Kidney (tissue), 14 donors: Measurements from ENCODE around the gene SH3PXD2A. TPM values are rescaled to one million over a fixed set of nuclear protein-coding genes. Genes with fewer than 3 reads are reported as not detected.

Experiments
- DNase-seq, 5 donors: peaks; one replicate each; pipeline ENCODE4 v3.0.0-alpha.2; 2013 to 2020
- FAIRE-seq: peaks from 2 replicates; lab custom pipeline; 2012; peaks lifted over from hg19 to GRCh38; lab: Jason Lieb, UNC
- H3K27ac ChIP-seq, 2 donors: one replicate each; pipeline ENCODE4 v1.7.0; 2013; ENCODE audit warnings: low read depth in 2 of 2, low read length in 2 of 2, inconsistent platforms in 1 of 2
- H3K27me3 ChIP-seq: one replicate; pipeline ENCODE4 v1.7.1; 2013; ENCODE audit warnings: low read length, inconsistent platforms; ENCODE audit not compliant: control insufficient read depth, insufficient read depth
- H3K36me3 ChIP-seq, 3 donors: one replicate each; pipeline versions ENCODE4 v1.7.0 to v1.7.1; 2013; ENCODE audit warnings: low read length in 3 of 3, control low read depth in 1 of 3, inconsistent platforms in 1 of 3; ENCODE audit not compliant: insufficient read depth in 3 of 3, control insufficient read depth in 2 of 3
- H3K4me1 ChIP-seq, 3 donors: one replicate each; pipeline versions ENCODE4 v1.7.0 to v1.7.1; 2013; ENCODE audit warnings: low read length in 3 of 3, inconsistent platforms in 1 of 3, low read depth in 1 of 3; ENCODE audit not compliant: control insufficient read depth in 2 of 3, insufficient read depth in 2 of 3
- H3K4me3 ChIP-seq, 3 donors: one replicate each; pipeline versions ENCODE4 v1.7.0 to v1.8.1; 2013; ENCODE audit warnings: low read length in 3 of 3, control low read depth in 1 of 3, inconsistent platforms in 1 of 3
- H3K9ac ChIP-seq, 3 donors: one replicate each; pipeline versions ENCODE4 v1.7.0 to v1.7.1; 2013; ENCODE audit warnings: low read length in 3 of 3, control low read depth in 1 of 3, inconsistent platforms in 1 of 3
- H3K9me3 ChIP-seq, 3 donors: one replicate each; pipeline versions ENCODE4 v1.7.0 to v1.7.1; 2013; ENCODE audit warnings: low read length in 3 of 3, control low read depth in 1 of 3, inconsistent platforms in 1 of 3; ENCODE audit not compliant: control insufficient read depth in 2 of 3, insufficient read depth in 1 of 3
- CTCF ChIP-seq: IDR thresholded peaks from 3 replicates; pipeline ENCODE4 v1.5.1; 2012; ENCODE audit warnings: mild to moderate bottlenecking, moderate library complexity, borderline replicate concordance; ENCODE audit not compliant: insufficient read depth; ENCODE audit errors: extremely low read depth
- intact Hi-C: fragments of 100-400 bp; cut with DNase I; formaldehyde crosslinking; loops from one replicate; pipeline ENCODE4 v1.11.1; 2022
- polyA plus RNA-seq: library from polyadenylated mRNA; stranded (reverse); fragments of 350-450 nt; fragmentation: Illumina TruSeq; extraction: RNeasy Lipid Tissue Mini Kit (QIAGEN cat#74804); gene quantifications from one replicate; pipeline ENCODE4 v1.2.3, GENCODE V29; 2014; ENCODE audit warnings: low read depth, low replicate concordance; ENCODE audit not compliant: insufficient read depth
- total RNA-seq: library from RNA; stranded (reverse); fragmentation: NEBNext Ultra II Directional; extraction: Animal tissue kit (Norgen Biotek cat#: 25700); gene quantifications from one replicate; pipeline ENCODE4 v1.2.1, GENCODE V29; 2021
- donor health status: control.
- donor health status: control.
- donor health status: control.
- donor health status: control.
- donor health status: control.
- donor health status: DM: yes; HTN: yes; CAD: no.
- donor health status: Normal renal cell carcinoma (clear cell type).

Gene SH3PXD2A
- total and polyA plus RNA-seq, 2 donors from 2014 or later, result 2.4 to 20.1 TPM

DNA sequence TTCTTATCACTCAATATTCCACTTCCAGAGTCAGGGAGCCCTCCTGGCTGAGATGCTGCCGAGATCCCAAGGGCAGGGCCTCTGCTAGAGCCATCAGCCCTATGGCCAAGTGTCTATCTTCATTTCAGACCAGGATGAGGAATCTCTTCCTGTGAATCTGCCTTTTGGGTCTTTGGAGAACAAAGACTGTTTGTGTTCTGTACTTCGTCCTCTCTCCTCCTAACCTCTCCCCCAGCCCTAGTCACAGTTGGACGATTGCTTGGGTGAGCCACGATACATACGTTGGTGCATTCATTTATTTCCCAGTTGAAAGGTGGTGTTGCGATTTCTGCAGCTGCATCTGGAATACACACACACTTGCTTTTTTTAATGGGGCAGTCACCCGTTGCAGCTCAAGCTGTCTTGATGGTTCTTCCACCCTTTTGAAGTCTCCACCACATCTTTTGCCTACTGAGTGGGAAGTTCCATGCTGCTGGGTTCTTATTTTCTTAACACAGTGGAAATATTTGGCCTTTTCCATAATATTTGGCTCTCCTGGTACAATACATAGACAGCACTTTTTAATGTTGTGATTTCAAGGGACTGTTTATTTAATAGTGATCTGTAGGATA, 26.7 kb downstream of the SH3PXD2A start:
- no peaks in the 10 kb centered on the region for H3K36me3 ChIP-seq
- peak in 1 of 5 donors; percentile 42 for DNase-seq
- no peak for TF ChIP-seq CTCF
- H3K4me3 ChIP-seq, result no peak overlapping the region
- FAIRE-seq, result no peak
- H3K27ac ChIP-seq, result no peak overlapping the region
- no peak overlapping the region for H3K9ac ChIP-seq
- H3K9me3 ChIP-seq, result no peaks in the 10 kb centered on the region
- H3K27me3 ChIP-seq, result no peaks in the 10 kb centered on the region
- H3K4me1 ChIP-seq, result peaks cover 0 to 5% (median 0%) of the 10 kb centered on the region in 3 donors
- intact Hi-C loops, result no loop called here

DNA sequence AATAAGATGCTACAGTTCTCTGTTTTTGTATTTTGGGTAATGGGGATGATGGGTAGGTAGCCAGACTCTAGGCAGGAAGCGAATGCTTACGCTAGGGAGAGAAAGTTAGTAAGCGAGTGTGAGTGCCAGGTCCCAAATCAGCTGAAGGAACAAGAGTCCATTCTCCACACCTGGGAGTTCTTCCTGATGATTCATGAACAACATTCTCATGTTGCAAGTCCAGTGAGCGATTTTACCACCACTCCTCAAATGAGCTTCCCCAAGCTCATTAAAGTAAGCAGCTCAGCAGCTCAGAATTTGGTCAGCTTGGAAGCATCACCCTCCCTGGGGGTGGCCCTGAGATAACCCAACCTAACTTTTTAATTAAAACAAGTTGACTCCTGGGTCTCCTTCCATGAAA, 27.3 kb downstream of the SH3PXD2A start:
- intact Hi-C loops, result no loop called here
- H3K36me3 ChIP-seq, result no peaks in the 10 kb centered on the region
- H3K27ac ChIP-seq, result no peak overlapping the region
- no peak overlapping the region for H3K9ac ChIP-seq
- FAIRE-seq (no peak), DNase-seq (peak in 1 of 5 donors; percentile 59)
- H3K4me1 ChIP-seq, result peaks cover 0 to 5% (median 0%) of the 10 kb centered on the region in 3 donors
- H3K27me3 ChIP-seq, result no peaks in the 10 kb centered on the region
- H3K4me3 ChIP-seq, result no peak overlapping the region
- TF ChIP-seq CTCF, result no peak
- H3K9me3 ChIP-seq, result no peaks in the 10 kb centered on the region

DNA sequence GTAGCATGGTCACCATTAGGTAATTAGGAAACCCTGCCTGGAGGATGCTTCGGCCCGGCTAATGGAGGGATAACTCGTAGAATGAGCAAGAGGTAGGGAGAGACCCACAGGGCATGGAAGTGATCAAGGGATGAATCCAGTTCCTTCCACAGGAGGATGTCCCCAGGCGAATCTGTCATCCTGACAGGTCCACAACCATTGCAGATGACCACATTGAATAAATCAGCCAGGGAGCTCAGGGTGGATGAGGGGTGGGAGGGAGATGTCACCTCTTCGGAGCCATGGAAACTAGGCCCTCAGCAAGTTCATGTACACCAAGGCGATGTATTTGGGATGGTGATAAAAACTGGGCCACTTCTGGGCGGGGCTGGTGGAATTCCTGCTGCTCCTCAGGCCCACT, 28.5 kb downstream of the SH3PXD2A start:
- no peaks in the 10 kb centered on the region for H3K36me3 ChIP-seq
- H3K4me3 ChIP-seq, result no peak overlapping the region
- intact Hi-C loops, result no loop called here
- H3K4me1 ChIP-seq, result peaks cover 0 to 5% (median 0%) of the 10 kb centered on the region in 3 donors
- H3K9me3 ChIP-seq, result no peaks in the 10 kb centered on the region
- no peak overlapping the region for H3K27ac ChIP-seq
- no peak for TF ChIP-seq CTCF
- DNase-seq (no peak), FAIRE-seq (no peak)
- no peaks in the 10 kb centered on the region for H3K27me3 ChIP-seq
- no peak overlapping the region for H3K9ac ChIP-seq

DNA sequence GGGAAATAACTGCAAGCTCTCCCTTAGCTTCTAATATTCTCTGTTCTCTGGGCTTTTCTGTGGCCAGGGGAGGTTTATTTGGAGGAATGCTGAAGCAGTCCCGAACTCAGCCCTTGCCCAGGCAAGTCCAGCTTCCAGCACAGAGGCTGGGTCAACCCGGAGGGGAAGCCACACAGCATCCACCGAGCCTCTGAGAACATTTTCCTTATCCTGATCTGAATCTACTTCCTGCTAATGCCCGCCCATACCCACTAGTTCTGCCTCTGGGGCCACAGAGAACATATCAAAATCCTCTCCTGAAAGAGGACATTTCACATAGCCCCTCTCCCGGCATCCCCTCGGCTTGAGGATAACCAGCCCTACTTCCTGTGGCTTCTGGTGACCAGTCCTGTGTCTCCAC, 31.1 kb downstream of the SH3PXD2A start:
- Histone ChIP-seq H3K27me3 (no peaks in the 10 kb centered on the region), H3K27ac (no peak overlapping the region), H3K36me3 (no peaks in the 10 kb centered on the region), H3K4me1 (peaks cover 0 to 8% (median 0%) of the 10 kb centered on the region in 3 donors), H3K9ac (no peak overlapping the region), H3K9me3 (no peaks in the 10 kb centered on the region), H3K4me3 (no peak overlapping the region)
- no peak for DNase-seq
- no peak for FAIRE-seq
- intact Hi-C loops, result no loop called here
- no peak for TF ChIP-seq CTCF
